ENCODE results near the gene EVI5L.

EVI5L gene

DNA sequence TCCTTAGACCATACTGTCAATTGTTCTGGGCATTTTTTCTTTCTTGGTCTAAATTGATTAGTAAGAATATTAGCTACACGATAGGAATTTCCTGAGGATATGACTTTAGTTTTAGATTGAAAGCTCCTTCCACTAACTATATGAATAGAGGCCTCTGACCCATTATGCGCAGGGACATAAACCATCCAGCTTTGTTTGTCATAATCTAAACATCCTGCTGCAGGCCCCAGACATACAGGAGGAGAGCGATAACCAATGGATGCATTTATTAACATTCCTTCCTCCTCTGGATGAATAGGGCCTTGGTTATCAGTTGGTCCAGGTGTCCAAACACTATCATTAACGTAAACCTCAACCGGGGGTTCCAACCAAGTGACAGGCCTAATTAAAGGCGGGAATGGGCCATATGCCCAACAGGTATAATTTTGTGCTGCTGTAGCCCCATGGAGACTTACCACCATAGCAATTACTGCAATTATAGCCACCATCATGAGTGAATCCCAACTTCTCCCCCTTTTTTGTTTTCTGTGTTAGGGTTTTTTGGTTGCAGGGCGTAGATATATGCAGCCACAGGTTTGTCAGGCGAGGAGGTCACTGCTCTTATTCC, 34.4 kb upstream of the EVI5L start:
- Histone ChIP-seq H3K4me1 (ENCODE audit: control insufficient read depth, low read length) (no peaks in the 10 kb centered on the region), H3K27me3 (ENCODE audit: control insufficient read depth, low read length) (peaks cover 13% of the 10 kb centered on the region), H3K9me2 (replicated peaks; ENCODE audit: control insufficient read depth, low read length) (no peaks in the 10 kb centered on the region), H3K4me2 (ENCODE audit: low read length) (no peak overlapping the region), H4K20me1 (ENCODE audit: control insufficient read depth, insufficient read depth, low read depth, low read length) (no peaks in the 10 kb centered on the region), H3K9me3 (ENCODE audit: control insufficient read depth, insufficient read depth, low read length) (no peaks in the 10 kb centered on the region), H3K4me3 (ENCODE audit: low read length) (no peak overlapping the region), H3K27ac (ENCODE audit: low read depth, low read length) (no peak overlapping the region), H3K36me3 (ENCODE audit: control insufficient read depth, low read length) (no peaks in the 10 kb centered on the region), H3F3A (ENCODE audit: control insufficient read depth, insufficient read depth) (no peaks in the 10 kb centered on the region), H3K79me2 (ENCODE audit: control insufficient read depth, low read length) (no peaks in the 10 kb centered on the region)
- TF ChIP-seq, protein P1, sequence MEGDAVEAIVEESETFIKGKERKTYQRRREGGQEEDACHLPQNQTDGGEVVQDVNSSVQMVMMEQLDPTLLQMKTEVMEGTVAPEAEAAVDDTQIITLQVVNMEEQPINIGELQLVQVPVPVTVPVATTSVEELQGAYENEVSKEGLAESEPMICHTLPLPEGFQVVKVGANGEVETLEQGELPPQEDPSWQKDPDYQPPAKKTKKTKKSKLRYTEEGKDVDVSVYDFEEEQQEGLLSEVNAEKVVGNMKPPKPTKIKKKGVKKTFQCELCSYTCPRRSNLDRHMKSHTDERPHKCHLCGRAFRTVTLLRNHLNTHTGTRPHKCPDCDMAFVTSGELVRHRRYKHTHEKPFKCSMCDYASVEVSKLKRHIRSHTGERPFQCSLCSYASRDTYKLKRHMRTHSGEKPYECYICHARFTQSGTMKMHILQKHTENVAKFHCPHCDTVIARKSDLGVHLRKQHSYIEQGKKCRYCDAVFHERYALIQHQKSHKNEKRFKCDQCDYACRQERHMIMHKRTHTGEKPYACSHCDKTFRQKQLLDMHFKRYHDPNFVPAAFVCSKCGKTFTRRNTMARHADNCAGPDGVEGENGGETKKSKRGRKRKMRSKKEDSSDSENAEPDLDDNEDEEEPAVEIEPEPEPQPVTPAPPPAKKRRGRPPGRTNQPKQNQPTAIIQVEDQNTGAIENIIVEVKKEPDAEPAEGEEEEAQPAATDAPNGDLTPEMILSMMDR (IDR thresholded peaks at IDR 0.05; ENCODE audit: low read depth, low read length, poor library complexity, severe bottlenecking): no peak
- TF ChIP-seq EZH2phosphoT487 (IDR thresholded peaks at IDR 0.05; ENCODE audit: borderline replicate concordance, low read length): no peak

DNA sequence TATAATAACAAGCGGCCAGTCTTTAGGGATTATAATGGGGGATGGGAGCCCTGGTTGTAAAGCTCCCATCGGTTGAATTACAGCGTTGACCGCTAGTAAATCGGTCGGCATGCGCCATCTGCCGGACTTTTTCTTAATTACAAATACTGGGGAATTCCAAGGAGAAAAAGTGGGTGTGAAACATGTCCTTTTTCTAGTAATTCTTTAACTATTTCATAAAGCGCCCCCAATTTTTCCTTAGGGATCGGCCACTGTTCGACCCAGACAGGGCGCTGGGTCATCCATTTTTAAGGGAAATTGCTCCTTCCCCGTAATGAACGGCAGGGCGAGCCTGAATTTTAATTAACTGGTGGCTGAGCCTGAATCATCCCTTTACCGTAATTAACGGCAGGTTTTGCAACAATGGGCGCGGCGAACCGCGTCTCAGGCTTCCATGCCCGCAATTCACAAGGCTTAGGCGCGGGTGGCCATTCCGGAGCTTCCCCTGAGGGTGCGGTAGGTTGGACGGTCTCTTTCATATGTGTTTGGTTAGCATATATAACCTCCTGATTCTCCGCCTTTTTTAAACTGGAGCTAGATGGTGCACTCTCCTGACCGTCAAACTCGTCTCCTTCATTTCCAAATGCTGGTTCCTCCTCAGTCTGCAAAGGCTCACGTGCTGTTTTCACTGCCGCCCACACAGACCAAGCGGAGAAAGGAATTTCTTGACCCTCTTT, 30.2 kb upstream of the EVI5L start:
- H4K20me1 ChIP-seq (ENCODE audit: control insufficient read depth, insufficient read depth, low read depth, low read length): no peaks in the 10 kb centered on the region
- TF ChIP-seq EZH2phosphoT487 (IDR thresholded peaks at IDR 0.05; ENCODE audit: borderline replicate concordance, low read length): peak; percentile 64; the same call in 1 of the 2 replicates
- TF ChIP-seq, protein P1 (IDR thresholded peaks at IDR 0.05; ENCODE audit: low read depth, low read length, poor library complexity, severe bottlenecking): peak; percentile 65
- no peak overlapping the region for H3K27ac ChIP-seq (ENCODE audit: low read depth, low read length)
- no peaks in the 10 kb centered on the region for H3K79me2 ChIP-seq (ENCODE audit: control insufficient read depth, low read length)
- no peaks in the 10 kb centered on the region for H3K36me3 ChIP-seq (ENCODE audit: control insufficient read depth, low read length)
- no peak overlapping the region for H3K4me3 ChIP-seq (ENCODE audit: low read length)
- no peaks in the 10 kb centered on the region for H3F3A ChIP-seq (ENCODE audit: control insufficient read depth, insufficient read depth)
- no peaks in the 10 kb centered on the region for H3K4me1 ChIP-seq (ENCODE audit: control insufficient read depth, low read length)
- H3K27me3 ChIP-seq (ENCODE audit: control insufficient read depth, low read length): peaks cover 13% of the 10 kb centered on the region
- H3K9me2 ChIP-seq (replicated peaks; ENCODE audit: control insufficient read depth, low read length): no peaks in the 10 kb centered on the region
- H3K9me3 ChIP-seq (ENCODE audit: control insufficient read depth, insufficient read depth, low read length): no peaks in the 10 kb centered on the region
- H3K4me2 ChIP-seq (ENCODE audit: low read length): no peak overlapping the region

DNA sequence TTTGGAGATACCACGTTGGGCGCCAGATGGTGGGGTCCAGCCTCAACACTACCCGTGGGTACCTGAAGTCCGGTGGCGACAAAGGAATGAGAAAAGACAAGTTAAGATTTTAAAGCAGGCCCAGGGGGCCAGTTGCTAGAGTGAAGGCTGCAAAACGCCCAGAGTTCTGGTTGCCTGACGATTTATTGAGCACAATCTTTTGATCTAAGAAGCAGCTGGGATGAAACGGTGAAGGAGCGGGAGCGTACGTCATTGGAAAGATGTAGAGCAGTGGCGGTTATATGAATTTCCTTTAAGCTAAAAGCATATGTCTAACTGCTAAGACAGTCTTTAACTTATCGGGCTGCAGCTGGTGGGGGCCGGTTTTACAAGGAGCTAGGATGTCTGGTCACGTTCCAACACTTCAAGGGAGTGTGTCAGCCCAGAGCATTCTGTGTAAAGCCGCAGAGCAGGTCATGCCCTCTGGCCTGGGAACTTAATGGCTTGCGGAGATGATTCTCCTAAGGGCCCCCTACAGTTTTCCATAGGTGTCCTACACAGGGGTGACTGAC, 28.9 kb upstream of the EVI5L start:
- Histone ChIP-seq H3K27ac (ENCODE audit: low read depth, low read length) (no peak overlapping the region), H3K27me3 (ENCODE audit: control insufficient read depth, low read length) (peaks cover 13% of the 10 kb centered on the region), H3K4me2 (ENCODE audit: low read length) (no peak overlapping the region), H3K4me1 (ENCODE audit: control insufficient read depth, low read length) (no peaks in the 10 kb centered on the region), H3F3A (ENCODE audit: control insufficient read depth, insufficient read depth) (no peaks in the 10 kb centered on the region), H3K4me3 (ENCODE audit: low read length) (no peak overlapping the region), H3K36me3 (ENCODE audit: control insufficient read depth, low read length) (no peaks in the 10 kb centered on the region), H3K79me2 (ENCODE audit: control insufficient read depth, low read length) (no peaks in the 10 kb centered on the region), H3K9me2 (replicated peaks; ENCODE audit: control insufficient read depth, low read length) (no peaks in the 10 kb centered on the region), H3K9me3 (ENCODE audit: control insufficient read depth, insufficient read depth, low read length) (no peaks in the 10 kb centered on the region), H4K20me1 (ENCODE audit: control insufficient read depth, insufficient read depth, low read depth, low read length) (no peaks in the 10 kb centered on the region)
- no peak for TF ChIP-seq EZH2phosphoT487 (IDR thresholded peaks at IDR 0.05; ENCODE audit: borderline replicate concordance, low read length)
- TF ChIP-seq, protein P1 (IDR thresholded peaks at IDR 0.05; ENCODE audit: low read depth, low read length, poor library complexity, severe bottlenecking): no peak
